ENCODE results near the gene GPR139.

GPR139 gene

GRCh38 chr16:20073203-20074098 lies at the start of gene GPR139:
Gene GPR139, minus strand, starts transcription at chr16:20073890. Its CDS starts 274 bp downstream, at chr16:20073616.
- DNase-seq: peak; percentile 48

- DNase-seq: no peak
Observed at GRCh38 chr16:20122011-20122410, 48.3 kb upstream of the GPR139 start.

- DNase-seq: no peak
Observed at GRCh38 chr16:20114356-20114755, 40.7 kb upstream of the GPR139 start.

- DNase-seq: no peak
Observed at GRCh38 chr16:20111143-20111542, 37.5 kb upstream of the GPR139 start.

GRCh38 chr16:20107083-20107482 lies 33.4 kb upstream of the GPR139 start:
- no peak for DNase-seq

- DNase-seq: no peak
Observed at GRCh38 chr16:20104563-20105183, 31.0 kb upstream of the GPR139 start.

- DNase-seq: no peak
Observed at GRCh38 chr16:20102521-20102920, 28.8 kb upstream of the GPR139 start.

GRCh38 chr16:20102021-20102420 lies 28.3 kb upstream of the GPR139 start:
- no peak for DNase-seq

- no peak for DNase-seq
Observed at GRCh38 chr16:20099375-20099774, 25.7 kb upstream of the GPR139 start.

- DNase-seq: no peak
Observed at GRCh38 chr16:20094157-20094556, 20.5 kb upstream of the GPR139 start.

- DNase-seq: no peak
Observed at GRCh38 chr16:20089246-20089965, 15.7 kb upstream of the GPR139 start.

GRCh38 chr16:20084624-20085226 lies 11.0 kb upstream of the GPR139 start:
- no peak for DNase-seq

GRCh38 chr16:20079106-20079505 lies 5.4 kb upstream of the GPR139 start:
- no peak for DNase-seq

- no peak for DNase-seq
Observed at GRCh38 chr16:20075243-20075642, 1.6 kb upstream of the GPR139 start.

GRCh38 chr16:20074099-20074991 lies 655 bp upstream of the GPR139 start:
- DNase-seq: no peak

- no peak for DNase-seq
Observed at GRCh38 chr16:20072874-20073202, 852 bp downstream of the GPR139 start.

- DNase-seq: no peak
Observed at GRCh38 chr16:20072146-20072873, 1.4 kb downstream of the GPR139 start.

- no peak for DNase-seq
Observed at GRCh38 chr16:20064931-20065330, 8.8 kb downstream of the GPR139 start.

- DNase-seq: no peak
Observed at GRCh38 chr16:20064520-20064919, 9.2 kb downstream of the GPR139 start.

GRCh38 chr16:20061132-20061531 lies 12.6 kb downstream of the GPR139 start:
- DNase-seq: no peak

GRCh38 chr16:20056436-20056835 lies 17.3 kb downstream of the GPR139 start:
- DNase-seq: no peak

- DNase-seq: no peak
Observed at GRCh38 chr16:20053336-20053735, 20.4 kb downstream of the GPR139 start.

Measured in NCI-H774 (cell line).